ENCODE data around the gene DHCR7. TPM values are rescaled to one million over a fixed set of nuclear protein-coding genes. Genes with fewer than 3 reads are reported as not detected.

The DHCR7 gene
- polyA plus RNA-seq, 1 donor from 2014 or later, result 30.1 TPM

- H3F3A ChIP-seq (ENCODE audit: insufficient read depth, low read length, poor library complexity, severe bottlenecking), result no peaks in the 10 kb centered on the region
- H3K4me2 ChIP-seq (ENCODE audit: low read length), result no peak overlapping the region
- H3K9me2 ChIP-seq (ENCODE audit: insufficient read depth, low read length), result no peaks in the 10 kb centered on the region
- no peaks in the 10 kb centered on the region for H3K79me2 ChIP-seq (replicated peaks; ENCODE audit: insufficient read depth, low read length)
- no peaks in the 10 kb centered on the region for H3K9me3 ChIP-seq (ENCODE audit: low read length)
- H3K9ac ChIP-seq (ENCODE audit: low read length), result no peak overlapping the region
- H3K4me3 ChIP-seq (ENCODE audit: low read length), result no peak overlapping the region
- TF ChIP-seq MXI1 (conservative IDR thresholded peaks at IDR 0.05; ENCODE audit: poor library complexity, severe bottlenecking) (no peak), EP300 (conservative IDR thresholded peaks at IDR 0.05; ENCODE audit: poor library complexity, severe bottlenecking) (peak; percentile 99), RAD21 (conservative IDR thresholded peaks at IDR 0.05) (no peak), TAF1 (IDR thresholded peaks at IDR 0.05; ENCODE audit: low read depth) (no peak), POLR2AphosphoS5 (IDR thresholded peaks at IDR 0.05) (peak; percentile 89), EZH2 (IDR thresholded peaks at IDR 0.05; ENCODE audit: borderline replicate concordance, insufficient read depth, low read length, poor library complexity, severe bottlenecking) (no peak), SMC3 (conservative IDR thresholded peaks at IDR 0.05; ENCODE audit: poor library complexity) (no peak), REST (IDR thresholded peaks at IDR 0.05; ENCODE audit: borderline replicate concordance) (no peak)
- TF ChIP-seq, protein P1, sequence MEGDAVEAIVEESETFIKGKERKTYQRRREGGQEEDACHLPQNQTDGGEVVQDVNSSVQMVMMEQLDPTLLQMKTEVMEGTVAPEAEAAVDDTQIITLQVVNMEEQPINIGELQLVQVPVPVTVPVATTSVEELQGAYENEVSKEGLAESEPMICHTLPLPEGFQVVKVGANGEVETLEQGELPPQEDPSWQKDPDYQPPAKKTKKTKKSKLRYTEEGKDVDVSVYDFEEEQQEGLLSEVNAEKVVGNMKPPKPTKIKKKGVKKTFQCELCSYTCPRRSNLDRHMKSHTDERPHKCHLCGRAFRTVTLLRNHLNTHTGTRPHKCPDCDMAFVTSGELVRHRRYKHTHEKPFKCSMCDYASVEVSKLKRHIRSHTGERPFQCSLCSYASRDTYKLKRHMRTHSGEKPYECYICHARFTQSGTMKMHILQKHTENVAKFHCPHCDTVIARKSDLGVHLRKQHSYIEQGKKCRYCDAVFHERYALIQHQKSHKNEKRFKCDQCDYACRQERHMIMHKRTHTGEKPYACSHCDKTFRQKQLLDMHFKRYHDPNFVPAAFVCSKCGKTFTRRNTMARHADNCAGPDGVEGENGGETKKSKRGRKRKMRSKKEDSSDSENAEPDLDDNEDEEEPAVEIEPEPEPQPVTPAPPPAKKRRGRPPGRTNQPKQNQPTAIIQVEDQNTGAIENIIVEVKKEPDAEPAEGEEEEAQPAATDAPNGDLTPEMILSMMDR (IDR thresholded peaks at IDR 0.05; ENCODE audit: poor library complexity, severe bottlenecking), result no peak
- H4K20me1 ChIP-seq (ENCODE audit: insufficient read depth), result no peaks in the 10 kb centered on the region
- H3K27ac ChIP-seq (ENCODE audit: low read length), result no peak overlapping the region
- H3K36me3 ChIP-seq (ENCODE audit: insufficient read depth, low read length), result no peaks in the 10 kb centered on the region
- H3K27me3 ChIP-seq (ENCODE audit: insufficient read depth, low read depth, low read length), result no peaks in the 10 kb centered on the region
- no peak overlapping the region for H2AFZ ChIP-seq (ENCODE audit: low read depth, low read length)
These were observed 37.7 kb downstream of the DHCR7 start for GRCh38 chr11:71410363-71410966.

GRCh38 chr11:71408826-71409225 lies 39.4 kb downstream of the DHCR7 start:
- H3K27me3 ChIP-seq (ENCODE audit: insufficient read depth, low read depth, low read length), result no peaks in the 10 kb centered on the region
- no peak overlapping the region for H3K4me3 ChIP-seq (ENCODE audit: low read length)
- no peaks in the 10 kb centered on the region for H3K9me2 ChIP-seq (ENCODE audit: insufficient read depth, low read length)
- no peak overlapping the region for H2AFZ ChIP-seq (ENCODE audit: low read depth, low read length)
- no peak overlapping the region for H3K4me2 ChIP-seq (ENCODE audit: low read length)
- no peak overlapping the region for H3K9ac ChIP-seq (ENCODE audit: low read length)
- no peaks in the 10 kb centered on the region for H3K36me3 ChIP-seq (ENCODE audit: insufficient read depth, low read length)
- H4K20me1 ChIP-seq (ENCODE audit: insufficient read depth), result no peaks in the 10 kb centered on the region
- H3F3A ChIP-seq (ENCODE audit: insufficient read depth, low read length, poor library complexity, severe bottlenecking), result no peaks in the 10 kb centered on the region
- H3K79me2 ChIP-seq (replicated peaks; ENCODE audit: insufficient read depth, low read length), result no peaks in the 10 kb centered on the region
- TF ChIP-seq REST (IDR thresholded peaks at IDR 0.05; ENCODE audit: borderline replicate concordance) (no peak), RAD21 (conservative IDR thresholded peaks at IDR 0.05) (no peak), SMC3 (conservative IDR thresholded peaks at IDR 0.05; ENCODE audit: poor library complexity) (no peak), MXI1 (conservative IDR thresholded peaks at IDR 0.05; ENCODE audit: poor library complexity, severe bottlenecking) (no peak), TAF1 (IDR thresholded peaks at IDR 0.05; ENCODE audit: low read depth) (no peak), EZH2 (IDR thresholded peaks at IDR 0.05; ENCODE audit: borderline replicate concordance, insufficient read depth, low read length, poor library complexity, severe bottlenecking) (no peak), EP300 (conservative IDR thresholded peaks at IDR 0.05; ENCODE audit: poor library complexity, severe bottlenecking) (no peak), POLR2AphosphoS5 (IDR thresholded peaks at IDR 0.05) (no peak)
- TF ChIP-seq, protein P1 (IDR thresholded peaks at IDR 0.05; ENCODE audit: poor library complexity, severe bottlenecking), result no peak
- no peak overlapping the region for H3K27ac ChIP-seq (ENCODE audit: low read length)
- H3K9me3 ChIP-seq (ENCODE audit: low read length), result no peaks in the 10 kb centered on the region
